ENCODE results near the gene AGBL4.

- TF ChIP-seq CTCF (conservative IDR thresholded peaks at IDR 0.05; ENCODE audit: low read depth, low read length) (no peak), MAFK (IDR thresholded peaks at IDR 0.05; ENCODE audit: low read depth, low read length) (no peak)
- TF ChIP-seq, protein P1, sequence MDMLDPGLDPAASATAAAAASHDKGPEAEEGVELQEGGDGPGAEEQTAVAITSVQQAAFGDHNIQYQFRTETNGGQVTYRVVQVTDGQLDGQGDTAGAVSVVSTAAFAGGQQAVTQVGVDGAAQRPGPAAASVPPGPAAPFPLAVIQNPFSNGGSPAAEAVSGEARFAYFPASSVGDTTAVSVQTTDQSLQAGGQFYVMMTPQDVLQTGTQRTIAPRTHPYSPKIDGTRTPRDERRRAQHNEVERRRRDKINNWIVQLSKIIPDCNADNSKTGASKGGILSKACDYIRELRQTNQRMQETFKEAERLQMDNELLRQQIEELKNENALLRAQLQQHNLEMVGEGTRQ (IDR thresholded peaks at IDR 0.05; ENCODE audit: low read depth, low read length) = no peak
Observed at GRCh38 chr1:48917901-48918603, 1105.7 kb downstream of the AGBL4 start.
